Measurements from ENCODE around the gene MCUB. TPM values are rescaled to one million over a fixed set of nuclear protein-coding genes. Genes with fewer than 3 reads are reported as not detected.

Gene MCUB
- total RNA-seq, 1 experiment from 2014 or later: 18.6 TPM

GRCh38 chr4:109682875-109683274, 122.8 kb downstream of the MCUB start:
- H3K79me2 ChIP-seq (ENCODE audit: insufficient read depth, low read length): no peaks in the 10 kb centered on the region
- BruUV-seq (replicated peaks): no TSS peak
- no peak for ATAC-seq
- H4K20me1 ChIP-seq (ENCODE audit: insufficient read depth): no peaks in the 10 kb centered on the region
- no peak overlapping the region for H3K27ac ChIP-seq (ENCODE audit: low read depth, low read length)
- no peak overlapping the region for H3K9ac ChIP-seq (ENCODE audit: low read length)
- DNase-seq (ENCODE audit: low read depth, low spot score): no peak
- H3K4me3 ChIP-seq (replicated peaks in 1 of 2; ENCODE audit: low read depth in 1 of 2, low read length in 2 of 2): no peak overlapping the region
- H3K4me1 ChIP-seq (ENCODE audit: control insufficient read depth in 1 of 2, insufficient read depth in 2 of 2, low read length in 2 of 2): no peaks in the 10 kb centered on the region
- no peaks in the 10 kb centered on the region for H3K9me2 ChIP-seq (ENCODE audit: insufficient read depth)
- H2AFZ ChIP-seq (ENCODE audit: low read depth, low read length, poor library complexity, severe bottlenecking): no peak overlapping the region
- H3K36me3 ChIP-seq (ENCODE audit: control insufficient read depth in 1 of 2, insufficient read depth in 2 of 2, low read length in 2 of 2): no peaks in the 10 kb centered on the region; a peak in 1 of 4 replicates
- no peak for TF ChIP-seq ZNF274 (IDR thresholded peaks at IDR 0.05; ENCODE audit: low read depth, low read length)
- no peak for TF ChIP-seq RAD21 (IDR thresholded peaks at IDR 0.05; ENCODE audit: low read depth)
- no peak for TF ChIP-seq ZBTB33 (IDR thresholded peaks at IDR 0.05; ENCODE audit: extremely low read depth, insufficient replicate concordance, low read length)
- no peak for TF ChIP-seq EZH2phosphoT487 (IDR thresholded peaks at IDR 0.05; ENCODE audit: borderline replicate concordance)
- no peak for TF ChIP-seq ELF1 (IDR thresholded peaks at IDR 0.05; ENCODE audit: borderline replicate concordance, low read depth)
- no peak for TF ChIP-seq SP1 (IDR thresholded peaks at IDR 0.05; ENCODE audit: low read depth)
- no peak for TF ChIP-seq POLR2AphosphoS5 (IDR thresholded peaks at IDR 0.05; ENCODE audit: low read depth, low read length)
- TF ChIP-seq, protein P1, sequence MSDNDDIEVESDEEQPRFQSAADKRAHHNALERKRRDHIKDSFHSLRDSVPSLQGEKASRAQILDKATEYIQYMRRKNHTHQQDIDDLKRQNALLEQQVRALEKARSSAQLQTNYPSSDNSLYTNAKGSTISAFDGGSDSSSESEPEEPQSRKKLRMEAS (IDR thresholded peaks at IDR 0.05): no peak
- H3K27me3 ChIP-seq (ENCODE audit: insufficient read depth, low read length): no peaks in the 10 kb centered on the region
- RAD21 ChIA-PET (ENCODE audit: low non-redundant PET in 1 of 2, low total read pairs in 2 of 2, uncharacterized antibody in 2 of 2, unreplicated experiment in 2 of 2): no interaction called here
- H3K4me2 ChIP-seq (ENCODE audit: low read length): no peak overlapping the region
- intact Hi-C loops (cut with micrococcal nuclease): no loop called here
- POLR2A ChIA-PET: no interaction called here
- CTCF ChIA-PET: no interaction called here
- H3K9me3 ChIP-seq (ENCODE audit: control insufficient read depth in 1 of 2, insufficient read depth in 1 of 2, low read depth in 1 of 2, low read length in 2 of 2): no peaks in the 10 kb centered on the region
